Astrocyte (in vitro differentiated cells and primary cell): ENCODE results near the gene TBC1D8.

Source experiments
- EZH2 ChIP-seq: IDR thresholded peaks from 2 replicates; pipeline ENCODE4 v1.6.1; 2012; ENCODE audit warnings: mild to moderate bottlenecking, low read length, inconsistent platforms; ENCODE audit not compliant: insufficient read depth
- TF ChIP-seq, protein P1 (sequence below): IDR thresholded peaks from 2 replicates; pipeline ENCODE4 v1.5.1; 2011; ENCODE audit warnings: low read depth, mild to moderate bottlenecking, inconsistent platforms, low read length, moderate library complexity; ENCODE audit not compliant: insufficient read depth

GRCh38 chr2:101057051-101057933, 93.9 kb downstream of the TBC1D8 start:
- TF ChIP-seq, protein P1, sequence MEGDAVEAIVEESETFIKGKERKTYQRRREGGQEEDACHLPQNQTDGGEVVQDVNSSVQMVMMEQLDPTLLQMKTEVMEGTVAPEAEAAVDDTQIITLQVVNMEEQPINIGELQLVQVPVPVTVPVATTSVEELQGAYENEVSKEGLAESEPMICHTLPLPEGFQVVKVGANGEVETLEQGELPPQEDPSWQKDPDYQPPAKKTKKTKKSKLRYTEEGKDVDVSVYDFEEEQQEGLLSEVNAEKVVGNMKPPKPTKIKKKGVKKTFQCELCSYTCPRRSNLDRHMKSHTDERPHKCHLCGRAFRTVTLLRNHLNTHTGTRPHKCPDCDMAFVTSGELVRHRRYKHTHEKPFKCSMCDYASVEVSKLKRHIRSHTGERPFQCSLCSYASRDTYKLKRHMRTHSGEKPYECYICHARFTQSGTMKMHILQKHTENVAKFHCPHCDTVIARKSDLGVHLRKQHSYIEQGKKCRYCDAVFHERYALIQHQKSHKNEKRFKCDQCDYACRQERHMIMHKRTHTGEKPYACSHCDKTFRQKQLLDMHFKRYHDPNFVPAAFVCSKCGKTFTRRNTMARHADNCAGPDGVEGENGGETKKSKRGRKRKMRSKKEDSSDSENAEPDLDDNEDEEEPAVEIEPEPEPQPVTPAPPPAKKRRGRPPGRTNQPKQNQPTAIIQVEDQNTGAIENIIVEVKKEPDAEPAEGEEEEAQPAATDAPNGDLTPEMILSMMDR: no peak
- no peak for TF ChIP-seq EZH2
